A673 (cell line): ENCODE data around the gene HIRIP3. TPM values are rescaled to one million over a fixed set of nuclear protein-coding genes. Genes with fewer than 3 reads are reported as not detected.

Experiments used
- BruUV-seq: library from RNA; stranded (reverse); fragments of 400-500 nt; replicated peaks from 2 replicates; lab custom pipeline; 2021; lab: Mats Ljungman, UMichigan
- CTCF ChIA-PET: fragments of 300-600 bp; sonication (Branson Sonifier 250); formaldehyde crosslinking; loops from one replicate; lab custom pipeline; 2022; ENCODE audit warnings: antibody characterized with exemption; lab: Charles Lee
- POLR2A ChIA-PET: fragments of 300-600 bp; sonication (Branson Sonifier 250); formaldehyde crosslinking; loops from one replicate; lab custom pipeline; 2022; ENCODE audit warnings: antibody characterized with exemption; ENCODE audit not compliant: low non-redundant PET; lab: Charles Lee
- DNase-seq: peaks from one replicate; pipeline ENCODE4 v3.0.0-alpha.2; 2015; ENCODE audit warnings: low spot score
- H3K27ac ChIP-seq: fragments of 200-600 bp; sonication (generic); 2 replicates; pipeline ENCODE4 v1.5.1; 2016; ENCODE audit warnings: mixed run types, low read depth, mild to moderate bottlenecking, mixed read lengths, antibody characterized with exemption, low read length; ENCODE audit not compliant: poor library complexity, severe bottlenecking
- H3K27me3 ChIP-seq: fragments of 200-600 bp; sonication (generic); replicated peaks from 2 replicates; pipeline ENCODE4 v1.6.1; 2017; ENCODE audit warnings: mixed run types, low read depth, mild to moderate bottlenecking, mixed read lengths, antibody characterized with exemption, low read length; ENCODE audit not compliant: insufficient read depth, poor library complexity
- H3K36me3 ChIP-seq: fragments of 200-600 bp; sonication (generic); 2 replicates; pipeline ENCODE4 v1.6.1; 2016; ENCODE audit warnings: mixed run types, mild to moderate bottlenecking, mixed read lengths, antibody characterized with exemption, low read length; ENCODE audit not compliant: insufficient read depth, poor library complexity, severe bottlenecking
- H3K4me1 ChIP-seq: fragments of 200-600 bp; sonication (generic); 2 replicates; pipeline ENCODE4 v1.6.1; 2017; ENCODE audit warnings: mixed run types, mild to moderate bottlenecking, mixed read lengths, antibody characterized with exemption, low read length; ENCODE audit not compliant: insufficient read depth, poor library complexity, severe bottlenecking
- H3K4me3 ChIP-seq: fragments of 200-600 bp; sonication (generic); 2 replicates; pipeline ENCODE4 v1.5.1; 2016; ENCODE audit warnings: low read depth, mixed run types, mild to moderate bottlenecking, mixed read lengths, low read length; ENCODE audit not compliant: poor library complexity, severe bottlenecking
- H3K9me3 ChIP-seq: fragments of 200-600 bp; sonication (generic); 2 replicates; pipeline ENCODE4 v1.6.1; 2016; ENCODE audit warnings: mixed run types, low read depth, mild to moderate bottlenecking, mixed read lengths, antibody characterized with exemption, low read length; ENCODE audit not compliant: poor library complexity, severe bottlenecking
- EZH2 ChIP-seq: fragments of 200-600 bp; sonication (generic); IDR thresholded peaks from 2 replicates; pipeline ENCODE4 v1.6.1; 2017; ENCODE audit warnings: borderline replicate concordance, low read depth, mild to moderate bottlenecking, mixed read lengths, antibody characterized with exemption, low read length; ENCODE audit not compliant: poor library complexity, severe bottlenecking
- intact Hi-C: fragments of 100-400 bp; cut with micrococcal nuclease; formaldehyde crosslinking; loops from one replicate; pipeline ENCODE4 v1.10.0; 2022; ENCODE audit not compliant: unreplicated experiment
- total RNA-seq: library from RNA; stranded (reverse); gene quantifications from 2 replicates; pipeline ENCODE4 v1.2.3, GENCODE V29; 2021
- TF ChIP-seq, protein P1 (sequence below): fragments of 300-800, 200-600 bp; sonication (generic); conservative IDR thresholded peaks from 2 replicates; pipeline ENCODE4 v1.5.1; 2017; ENCODE audit warnings: low read depth, mild to moderate bottlenecking, antibody characterized with exemption, low read length, moderate library complexity, mixed read lengths

Gene HIRIP3
- total RNA-seq, 1 experiment from 2014 or later, result 29.7 TPM

DNA sequence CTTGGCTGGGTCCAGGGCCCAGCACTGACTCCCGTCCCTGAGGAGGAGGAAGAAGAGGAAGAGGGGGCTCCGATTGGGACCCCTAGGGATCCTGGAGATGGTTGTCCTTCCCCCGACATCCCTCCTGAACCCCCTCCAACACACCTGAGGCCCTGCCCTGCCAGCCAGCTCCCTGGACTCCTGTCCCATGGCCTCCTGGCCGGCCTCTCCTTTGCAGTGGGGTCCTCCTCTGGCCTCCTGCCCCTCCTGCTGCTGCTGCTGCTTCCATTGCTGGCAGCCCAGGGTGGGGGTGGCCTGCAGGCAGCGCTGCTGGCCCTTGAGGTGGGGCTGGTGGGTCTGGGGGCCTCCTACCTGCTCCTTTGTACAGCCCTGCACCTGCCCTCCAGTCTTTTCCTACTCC is 8.5 kb downstream of the HIRIP3 start:
- intact Hi-C loops, result no loop called here
- ChIA-PET CTCF (interaction anchor here (0.6 kb wide), 1 partner anchor 1039 kb away, joined by 5 read pairs; no protein-coding TSS in a partner anchor), POLR2A (interaction anchor here (0.5 kb wide), 1 partner anchor 1158 kb away, joined by 16 read pairs; no protein-coding TSS in a partner anchor)
- no peak for DNase-seq
- no peak overlapping the region for H3K4me3 ChIP-seq
- H3K4me1 ChIP-seq, result no peaks in the 10 kb centered on the region
- H3K36me3 ChIP-seq, result peaks cover 83% of the 10 kb centered on the region
- no peak for TF ChIP-seq EZH2
- TF ChIP-seq, protein P1, sequence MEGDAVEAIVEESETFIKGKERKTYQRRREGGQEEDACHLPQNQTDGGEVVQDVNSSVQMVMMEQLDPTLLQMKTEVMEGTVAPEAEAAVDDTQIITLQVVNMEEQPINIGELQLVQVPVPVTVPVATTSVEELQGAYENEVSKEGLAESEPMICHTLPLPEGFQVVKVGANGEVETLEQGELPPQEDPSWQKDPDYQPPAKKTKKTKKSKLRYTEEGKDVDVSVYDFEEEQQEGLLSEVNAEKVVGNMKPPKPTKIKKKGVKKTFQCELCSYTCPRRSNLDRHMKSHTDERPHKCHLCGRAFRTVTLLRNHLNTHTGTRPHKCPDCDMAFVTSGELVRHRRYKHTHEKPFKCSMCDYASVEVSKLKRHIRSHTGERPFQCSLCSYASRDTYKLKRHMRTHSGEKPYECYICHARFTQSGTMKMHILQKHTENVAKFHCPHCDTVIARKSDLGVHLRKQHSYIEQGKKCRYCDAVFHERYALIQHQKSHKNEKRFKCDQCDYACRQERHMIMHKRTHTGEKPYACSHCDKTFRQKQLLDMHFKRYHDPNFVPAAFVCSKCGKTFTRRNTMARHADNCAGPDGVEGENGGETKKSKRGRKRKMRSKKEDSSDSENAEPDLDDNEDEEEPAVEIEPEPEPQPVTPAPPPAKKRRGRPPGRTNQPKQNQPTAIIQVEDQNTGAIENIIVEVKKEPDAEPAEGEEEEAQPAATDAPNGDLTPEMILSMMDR, result no peak
- no TSS peak for BruUV-seq
- no peaks in the 10 kb centered on the region for H3K27me3 ChIP-seq
- H3K27ac ChIP-seq, result no peak overlapping the region
- no peaks in the 10 kb centered on the region for H3K9me3 ChIP-seq

DNA sequence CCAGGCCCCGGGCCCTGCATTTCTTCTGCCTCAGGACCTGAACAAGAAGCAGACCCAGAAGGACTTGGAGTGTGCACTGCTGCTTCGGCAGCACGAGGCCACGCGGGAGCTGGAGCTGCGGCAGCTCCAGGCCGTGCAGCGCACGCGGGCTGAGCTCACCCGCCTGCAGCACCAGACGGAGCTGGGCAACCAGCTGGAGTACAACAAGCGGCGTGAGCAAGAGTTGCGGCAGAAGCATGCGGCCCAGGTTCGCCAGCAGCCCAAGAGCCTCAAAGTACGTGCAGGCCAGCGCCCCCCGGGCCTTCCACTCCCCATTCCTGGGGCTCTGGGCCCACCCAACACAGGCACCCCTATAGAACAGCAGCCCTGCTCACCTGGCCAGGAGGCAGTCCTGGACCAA is 9.2 kb downstream of the HIRIP3 start:
- H3K36me3 ChIP-seq, result peaks cover 90% of the 10 kb centered on the region

DNA sequence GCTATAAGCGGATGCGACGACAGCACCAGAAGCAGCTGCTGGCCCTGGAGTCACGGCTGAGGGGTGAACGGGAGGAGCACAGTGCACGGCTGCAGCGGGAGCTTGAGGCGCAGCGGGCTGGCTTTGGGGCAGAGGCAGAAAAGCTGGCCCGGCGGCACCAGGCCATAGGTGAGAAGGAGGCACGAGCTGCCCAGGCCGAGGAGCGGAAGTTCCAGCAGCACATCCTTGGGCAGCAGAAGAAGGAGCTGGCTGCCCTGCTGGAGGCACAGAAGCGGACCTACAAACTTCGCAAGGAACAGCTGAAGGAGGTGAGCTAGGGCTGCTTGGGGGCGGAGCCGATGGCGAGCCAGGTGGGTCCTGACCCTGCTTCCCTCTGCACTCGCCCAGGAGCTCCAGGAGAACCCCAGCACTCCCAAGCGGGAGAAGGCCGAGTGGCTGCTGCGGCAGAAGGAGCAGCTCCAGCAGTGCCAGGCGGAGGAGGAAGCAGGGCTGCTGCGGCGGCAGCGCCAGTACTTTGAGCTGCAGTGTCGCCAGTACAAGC is 10.1 kb downstream of the HIRIP3 start:
- no peak for DNase-seq
- ChIA-PET CTCF (no interaction called here), POLR2A (no interaction called here)
- Histone ChIP-seq H3K36me3 (peaks cover 91% of the 10 kb centered on the region), H3K9me3 (no peaks in the 10 kb centered on the region), H3K27ac (no peak overlapping the region), H3K4me3 (no peak overlapping the region), H3K27me3 (no peaks in the 10 kb centered on the region), H3K4me1 (no peaks in the 10 kb centered on the region)
- no peak for TF ChIP-seq EZH2
- TF ChIP-seq, protein P1, result no peak
- intact Hi-C loops, result no loop called here
- BruUV-seq, result no TSS peak

More for the DNA sequence above, 9.2 kb downstream of the HIRIP3 start:
- H3K4me1 ChIP-seq, result no peaks in the 10 kb centered on the region
- no peak overlapping the region for H3K4me3 ChIP-seq
- ChIA-PET POLR2A (no interaction called here), CTCF (interaction anchor here (0.6 kb wide), 1 partner anchor 1038 kb away, joined by 5 read pairs; no protein-coding TSS in a partner anchor)
- intact Hi-C loops, result no loop called here
- DNase-seq, result no peak
- TF ChIP-seq, protein P1, result no peak
- no peak for TF ChIP-seq EZH2
- no peak overlapping the region for H3K27ac ChIP-seq
- no peaks in the 10 kb centered on the region for H3K27me3 ChIP-seq
- no peaks in the 10 kb centered on the region for H3K9me3 ChIP-seq
- BruUV-seq, result no TSS peak
